Measurements from ENCODE around the gene ETV3.
"Not testable (repeated sequence)": the region's sequence is repeated elsewhere in the genome, so short reads cannot be mapped to it uniquely, and the experiment has no call there.

The ETV3 gene

GRCh38 chr1:157101149-157101548, 37.0 kb downstream of the ETV3 start:
- H3K4me1 Mint-ChIP-seq, result peaks cover 4% of the 10 kb centered on the region
- DNase-seq (ENCODE audit: low spot score in 2 of 2) (no peak), ATAC-seq (replicated peaks; ENCODE audit: extremely low read depth, poor library complexity, severe bottlenecking) (no peak)
- H3K9me3 Mint-ChIP-seq, result no peaks in the 10 kb centered on the region
- no peak overlapping the region for H3K4me3 Mint-ChIP-seq
- H3K27ac Mint-ChIP-seq (ENCODE audit: low read depth), result no peak overlapping the region
- peaks cover 35% of the 10 kb centered on the region for H3K27me3 Mint-ChIP-seq
- H3K36me3 Mint-ChIP-seq (ENCODE audit: insufficient read depth), result no peaks in the 10 kb centered on the region

DNA sequence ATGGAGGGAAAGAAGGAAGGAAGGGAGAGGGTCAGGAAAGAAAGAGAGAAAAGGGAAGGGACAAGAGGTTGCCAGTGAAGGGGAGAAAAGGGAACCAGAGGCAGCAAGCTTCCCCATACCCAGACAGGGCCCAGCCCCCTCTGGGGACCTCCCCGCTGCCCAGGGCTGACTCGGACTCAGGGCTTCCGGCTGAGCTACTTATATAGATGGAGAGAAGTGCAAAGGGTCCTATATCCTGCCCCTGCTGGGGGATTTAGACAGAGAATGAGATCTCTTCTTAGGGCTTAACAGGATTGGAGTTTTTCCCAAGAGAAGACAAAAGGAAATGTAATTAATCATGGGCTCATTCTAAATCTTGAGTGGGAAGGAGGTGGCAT, 38.6 kb downstream of the ETV3 start, which contains the start of gene ETV3L:
Gene ETV3L (minus strand): TSS at position 176 of the 377 bp plus-strand sequence. CDS start 285 bp downstream, outside the sequence.
- H3K36me3 Mint-ChIP-seq (ENCODE audit: insufficient read depth), result no peaks in the 10 kb centered on the region
- H3K27me3 Mint-ChIP-seq, result peaks cover 23% of the 10 kb centered on the region
- H3K27ac Mint-ChIP-seq (ENCODE audit: low read depth), result peak within 1 kb of the TSS; percentile 49
- H3K4me1 Mint-ChIP-seq, result no peaks in the 10 kb centered on the region
- no peak for ATAC-seq (replicated peaks; ENCODE audit: extremely low read depth, poor library complexity, severe bottlenecking)
- no peaks in the 10 kb centered on the region for H3K9me3 Mint-ChIP-seq
- H3K4me3 Mint-ChIP-seq, result no peak within 1 kb of the TSS
- no peak for DNase-seq (ENCODE audit: low spot score in 2 of 2)

DNA sequence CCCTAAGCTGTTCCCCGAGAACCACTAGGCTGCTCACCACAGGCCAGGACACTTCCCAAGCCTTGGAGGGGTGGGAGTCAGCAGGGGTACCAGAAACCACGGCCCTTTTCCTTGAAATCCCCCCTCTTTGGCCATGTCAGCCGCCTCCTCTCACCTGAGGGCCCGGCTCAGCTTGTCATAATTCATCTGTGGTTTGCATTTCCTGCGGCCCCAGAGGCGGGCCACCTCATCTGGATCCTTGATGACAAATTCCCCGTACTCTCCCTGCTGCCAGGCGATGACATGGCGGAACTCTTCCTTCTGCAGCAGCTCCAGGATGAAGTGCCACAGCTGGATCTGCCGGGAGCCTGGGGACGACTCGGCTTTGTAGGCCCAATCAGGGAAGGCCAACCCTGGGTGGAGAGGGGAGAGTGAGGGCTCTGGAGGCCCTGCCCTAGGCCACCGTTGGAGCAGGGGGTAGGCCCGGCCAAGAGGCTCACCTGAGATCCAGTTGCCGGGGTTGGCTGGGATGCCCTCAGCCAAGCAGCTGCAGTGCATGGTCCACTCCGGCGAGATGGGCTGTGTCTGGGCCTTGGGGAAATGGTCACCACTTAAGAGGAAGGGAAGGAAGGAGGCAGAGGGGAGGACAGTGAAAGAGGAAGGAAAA, 39.1 kb downstream of the ETV3 start:
- not testable (repeated sequence) for H3K4me3 Mint-ChIP-seq; DNase-seq (ENCODE audit: low spot score in 2 of 2); H3K4me1 Mint-ChIP-seq; ATAC-seq (replicated peaks; ENCODE audit: extremely low read depth, poor library complexity, severe bottlenecking); H3K9me3 Mint-ChIP-seq; H3K36me3 Mint-ChIP-seq (ENCODE audit: insufficient read depth)
- peak overlapping the region; percentile 49 for H3K27ac Mint-ChIP-seq (ENCODE audit: low read depth)
- H3K27me3 Mint-ChIP-seq, result peaks cover 18% of the 10 kb centered on the region

GRCh38 chr1:157098519-157098918, 39.7 kb downstream of the ETV3 start:
- ATAC-seq (replicated peaks; ENCODE audit: extremely low read depth, poor library complexity, severe bottlenecking), result no peak
- no peak overlapping the region for H3K4me3 Mint-ChIP-seq
- DNase-seq (ENCODE audit: low spot score in 2 of 2), result no peak
- H3K36me3 Mint-ChIP-seq (ENCODE audit: insufficient read depth), result no peaks in the 10 kb centered on the region
- H3K27me3 Mint-ChIP-seq, result peaks cover 12% of the 10 kb centered on the region
- no peaks in the 10 kb centered on the region for H3K9me3 Mint-ChIP-seq
- no peak overlapping the region for H3K27ac Mint-ChIP-seq (ENCODE audit: low read depth)
- no peaks in the 10 kb centered on the region for H3K4me1 Mint-ChIP-seq

GRCh38 chr1:157097692-157098091, 40.5 kb downstream of the ETV3 start:
- no peaks in the 10 kb centered on the region for H3K9me3 Mint-ChIP-seq
- peaks cover 4% of the 10 kb centered on the region for H3K27me3 Mint-ChIP-seq
- no peak overlapping the region for H3K4me3 Mint-ChIP-seq
- no peak for ATAC-seq (replicated peaks; ENCODE audit: extremely low read depth, poor library complexity, severe bottlenecking)
- H3K4me1 Mint-ChIP-seq, result no peaks in the 10 kb centered on the region
- H3K36me3 Mint-ChIP-seq (ENCODE audit: insufficient read depth), result no peaks in the 10 kb centered on the region
- no peak for DNase-seq (ENCODE audit: low spot score in 2 of 2)
- no peak overlapping the region for H3K27ac Mint-ChIP-seq (ENCODE audit: low read depth)

DNA sequence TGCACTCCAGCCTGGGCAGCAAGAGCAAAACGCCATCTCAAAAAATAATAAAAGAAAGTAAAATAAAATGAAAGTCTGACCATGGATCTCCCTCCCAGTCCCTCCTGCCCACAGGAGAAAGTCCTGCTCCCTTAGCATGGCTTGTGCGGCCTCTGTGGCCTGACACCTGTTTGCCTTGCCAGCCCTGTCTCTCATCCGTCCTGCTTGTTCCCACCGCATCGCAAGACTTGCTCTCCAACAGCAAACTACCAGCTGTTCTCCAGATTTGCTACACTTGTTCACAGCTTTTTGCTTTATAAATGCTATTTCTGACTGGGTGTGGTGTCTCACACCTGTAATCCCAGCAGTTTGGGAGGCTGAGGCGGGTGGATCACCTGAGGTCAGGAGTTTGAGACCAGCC, 41.3 kb downstream of the ETV3 start:
- H3K4me3 Mint-ChIP-seq, result no peak overlapping the region

DNA sequence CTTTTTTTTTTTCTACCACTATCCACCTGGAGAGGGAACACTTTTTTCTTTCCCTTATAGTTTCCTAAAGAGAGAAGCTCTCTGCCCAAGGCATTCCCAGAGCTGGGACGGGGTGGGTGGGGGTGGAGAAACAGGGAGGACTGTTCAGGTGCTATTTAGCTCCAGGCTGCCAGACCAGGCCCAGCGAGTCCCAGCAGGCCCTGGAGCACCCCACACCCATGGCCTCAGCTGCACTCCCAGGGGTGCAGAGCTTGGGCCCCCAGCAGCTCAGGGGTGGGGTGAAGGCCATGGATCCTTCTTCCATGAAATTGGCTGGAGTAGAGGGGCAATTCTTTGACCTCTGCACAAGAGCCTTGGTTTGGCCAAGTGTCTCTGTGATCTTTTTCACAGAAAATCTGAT, 42.6 kb downstream of the ETV3 start:
- Mint-ChIP-seq H3K9me3 (no peaks in the 10 kb centered on the region), H3K27me3 (no peaks in the 10 kb centered on the region), H3K4me3 (no peak overlapping the region), H3K27ac (ENCODE audit: low read depth) (no peak overlapping the region), H3K4me1 (no peaks in the 10 kb centered on the region), H3K36me3 (ENCODE audit: insufficient read depth) (no peaks in the 10 kb centered on the region)
- no peak for DNase-seq (ENCODE audit: low spot score in 2 of 2)
- ATAC-seq (replicated peaks; ENCODE audit: extremely low read depth, poor library complexity, severe bottlenecking), result no peak

More for the DNA sequence above, 41.3 kb downstream of the ETV3 start:
- H3K36me3 Mint-ChIP-seq (ENCODE audit: insufficient read depth), result no peaks in the 10 kb centered on the region
- H3K9me3 Mint-ChIP-seq, result no peaks in the 10 kb centered on the region
- H3K4me1 Mint-ChIP-seq, result no peaks in the 10 kb centered on the region
- no peak for ATAC-seq (replicated peaks; ENCODE audit: extremely low read depth, poor library complexity, severe bottlenecking)
- DNase-seq (ENCODE audit: low spot score in 2 of 2), result no peak
- H3K27me3 Mint-ChIP-seq, result no peaks in the 10 kb centered on the region
- H3K27ac Mint-ChIP-seq (ENCODE audit: low read depth), result no peak overlapping the region

DNA sequence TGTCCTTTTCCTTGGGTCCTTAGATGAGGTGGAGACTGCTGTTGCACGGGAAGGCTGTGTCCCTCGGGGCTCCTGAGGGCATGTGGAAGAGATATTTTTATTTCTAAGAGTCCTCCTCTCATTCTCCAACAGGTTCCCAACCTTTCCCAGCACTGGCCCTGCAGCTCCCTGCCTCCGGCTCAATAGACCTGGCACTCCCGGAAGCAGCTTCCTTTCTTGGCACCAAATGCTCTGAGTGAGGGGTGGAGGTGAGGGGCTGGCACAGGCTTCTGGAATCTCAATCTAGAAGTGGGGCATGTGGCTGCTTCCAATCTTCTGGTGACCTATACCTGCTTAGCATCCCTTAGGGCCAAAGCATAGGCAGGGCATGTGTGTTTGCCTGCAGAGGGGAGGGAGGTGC, 43.1 kb downstream of the ETV3 start:
- no peak overlapping the region for H3K4me3 Mint-ChIP-seq
- ATAC-seq (replicated peaks; ENCODE audit: extremely low read depth, poor library complexity, severe bottlenecking) (no peak), DNase-seq (ENCODE audit: low spot score in 2 of 2) (no peak)
- no peaks in the 10 kb centered on the region for H3K36me3 Mint-ChIP-seq (ENCODE audit: insufficient read depth)
- H3K4me1 Mint-ChIP-seq, result peaks cover 2% of the 10 kb centered on the region
- H3K27me3 Mint-ChIP-seq, result peaks cover 4% of the 10 kb centered on the region
- H3K9me3 Mint-ChIP-seq, result no peaks in the 10 kb centered on the region
- H3K27ac Mint-ChIP-seq (ENCODE audit: low read depth), result peak overlapping the region; percentile 32

DNA sequence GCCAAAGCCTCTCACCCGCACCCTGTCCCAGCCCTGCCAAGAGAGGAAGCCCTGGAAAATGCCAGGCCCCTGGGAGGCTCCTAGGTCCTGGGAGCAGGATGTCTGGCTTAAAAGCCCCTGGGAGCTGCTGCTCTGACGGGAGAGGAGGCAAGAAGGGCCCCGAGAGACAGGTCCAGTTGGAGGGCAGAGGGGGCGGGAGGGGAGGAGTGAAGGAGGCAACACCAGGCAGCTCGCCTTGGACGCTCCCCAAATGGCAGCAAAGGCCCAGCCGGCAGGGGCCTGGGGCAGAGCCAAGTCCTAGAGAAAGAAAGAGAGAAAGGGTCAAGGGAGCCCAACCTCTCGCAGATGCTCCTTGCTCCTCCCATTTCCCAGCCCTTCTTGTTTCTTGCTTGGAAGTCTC, 45.4 kb downstream of the ETV3 start:
- Mint-ChIP-seq H3K36me3 (ENCODE audit: insufficient read depth) (no peaks in the 10 kb centered on the region), H3K9me3 (no peaks in the 10 kb centered on the region), H3K27me3 (peaks cover 9% of the 10 kb centered on the region), H3K4me1 (peaks cover 5% of the 10 kb centered on the region), H3K4me3 (no peak overlapping the region), H3K27ac (ENCODE audit: low read depth) (no peak overlapping the region)
- no peak for DNase-seq (ENCODE audit: low spot score in 2 of 2)
- ATAC-seq (replicated peaks; ENCODE audit: extremely low read depth, poor library complexity, severe bottlenecking), result no peak

DNA sequence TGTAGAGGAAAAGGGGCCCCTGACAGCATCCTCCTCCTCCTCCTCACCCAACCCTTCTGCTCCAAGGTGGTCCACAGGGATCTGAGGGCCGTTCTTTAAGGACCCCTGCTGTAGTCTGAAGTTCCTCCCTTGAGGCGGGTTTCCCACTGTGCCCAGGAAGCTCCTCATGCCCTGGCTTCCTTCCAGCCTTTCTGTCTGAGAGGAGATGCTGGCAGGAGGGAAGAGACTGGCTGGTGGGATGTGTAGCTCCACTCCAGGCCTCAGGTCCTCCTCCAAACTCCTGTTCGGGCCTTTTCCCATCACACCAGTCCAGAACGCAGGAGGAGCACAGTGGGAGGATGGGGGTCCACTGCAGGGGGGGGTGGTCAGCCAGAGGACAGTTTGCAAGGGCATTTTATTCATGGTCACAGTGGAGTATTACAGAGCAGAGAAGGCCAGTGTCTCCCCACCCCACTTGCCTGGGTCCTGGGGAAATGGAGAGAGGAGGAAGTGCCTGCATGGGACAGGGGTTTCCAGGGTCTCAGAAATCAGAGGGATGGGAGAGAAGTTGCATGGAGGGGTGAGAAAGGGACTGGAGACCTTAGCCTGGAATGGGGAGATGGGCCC, 46.4 kb downstream of the ETV3 start:
- Mint-ChIP-seq H3K9me3 (no peaks in the 10 kb centered on the region), H3K4me1 (peaks cover 5% of the 10 kb centered on the region), H3K27me3 (peaks cover 9% of the 10 kb centered on the region), H3K36me3 (ENCODE audit: insufficient read depth) (no peaks in the 10 kb centered on the region), H3K4me3 (no peak overlapping the region), H3K27ac (ENCODE audit: low read depth) (no peak overlapping the region)
- DNase-seq (ENCODE audit: low spot score in 2 of 2), result no peak
- ATAC-seq (replicated peaks; ENCODE audit: extremely low read depth, poor library complexity, severe bottlenecking), result no peak

GRCh38 chr1:157091186-157091585, 47.0 kb downstream of the ETV3 start:
- no peak overlapping the region for H3K27ac Mint-ChIP-seq (ENCODE audit: low read depth)
- ATAC-seq (replicated peaks; ENCODE audit: extremely low read depth, poor library complexity, severe bottlenecking) (no peak), DNase-seq (ENCODE audit: low spot score in 2 of 2) (no peak)
- H3K4me3 Mint-ChIP-seq, result no peak overlapping the region
- no peaks in the 10 kb centered on the region for H3K36me3 Mint-ChIP-seq (ENCODE audit: insufficient read depth)
- peaks cover 5% of the 10 kb centered on the region for H3K4me1 Mint-ChIP-seq
- H3K27me3 Mint-ChIP-seq, result peaks cover 9% of the 10 kb centered on the region
- H3K9me3 Mint-ChIP-seq, result no peaks in the 10 kb centered on the region

DNA sequence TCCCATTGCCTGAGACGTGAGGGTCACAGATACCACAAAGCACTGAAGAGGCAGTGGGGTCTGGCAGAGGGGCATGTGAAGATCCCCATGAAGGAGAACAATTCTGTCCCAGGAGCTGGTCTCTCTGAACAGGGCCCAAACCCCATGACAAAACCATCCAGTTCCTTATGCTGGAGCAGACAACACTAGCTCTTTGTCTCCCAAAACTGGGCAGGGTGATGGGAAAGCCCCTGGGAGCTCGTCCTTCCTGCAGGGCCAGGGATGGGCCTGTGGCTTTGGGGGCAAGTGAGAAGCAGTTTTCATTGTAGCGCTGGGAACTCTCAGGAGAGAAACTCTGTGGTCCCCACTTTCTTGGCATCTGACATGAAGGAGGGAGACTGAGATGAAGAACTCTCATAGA, 47.4 kb downstream of the ETV3 start:
- Mint-ChIP-seq H3K9me3 (no peaks in the 10 kb centered on the region), H3K27ac (ENCODE audit: low read depth) (no peak overlapping the region), H3K27me3 (peaks cover 9% of the 10 kb centered on the region), H3K4me1 (peaks cover 5% of the 10 kb centered on the region), H3K36me3 (ENCODE audit: insufficient read depth) (no peaks in the 10 kb centered on the region), H3K4me3 (no peak overlapping the region)
- DNase-seq (ENCODE audit: low spot score in 2 of 2), result no peak
- ATAC-seq (replicated peaks; ENCODE audit: extremely low read depth, poor library complexity, severe bottlenecking), result no peak

- DNase-seq (ENCODE audit: low spot score in 2 of 2) (peak; percentile 73 to 89), ATAC-seq (replicated peaks; ENCODE audit: extremely low read depth, poor library complexity, severe bottlenecking) (peak; percentile 52)
- no peak overlapping the region for H3K4me3 Mint-ChIP-seq
- H3K9me3 Mint-ChIP-seq, result no peaks in the 10 kb centered on the region
- H3K36me3 Mint-ChIP-seq (ENCODE audit: insufficient read depth), result no peaks in the 10 kb centered on the region
- H3K4me1 Mint-ChIP-seq, result peaks cover 5% of the 10 kb centered on the region
- H3K27me3 Mint-ChIP-seq, result peaks cover 9% of the 10 kb centered on the region
- no peak overlapping the region for H3K27ac Mint-ChIP-seq (ENCODE audit: low read depth)
Observed at GRCh38 chr1:157090196-157090647, 48.0 kb downstream of the ETV3 start.
